Stimulated activated naive CD8-positive, alpha-beta T cell treated with anti-CD3 and anti-CD28 coated beads, Interleukin-15, amount 100 ng/mL, for 72 hours (primary cell): ENCODE results near the gene ZNF398.

Experiments
- ATAC-seq: fragments of 150-1000 bp; cut with Tn5 transposase; 2 replicates; pipeline ENCODE4 v1.10.0; 2021; ENCODE audit warnings: mild to moderate bottlenecking, moderate library complexity
- DNase-seq, 2 donors: peaks; one replicate each; pipeline ENCODE4 v3.0.0; 2021 to 2022
- H3K27ac Mint-ChIP-seq, 2 donors: one replicate each; pipeline ENCODE4 v1.8.0; 2022; ENCODE audit warnings: mild to moderate bottlenecking in 2 of 2, mixed read lengths in 2 of 2, moderate library complexity in 2 of 2
- H3K27me3 Mint-ChIP-seq: one replicate; pipeline ENCODE4 v1.8.0; 2022; ENCODE audit warnings: mixed read lengths
- H3K4me1 Mint-ChIP-seq: one replicate; pipeline ENCODE4 v1.8.0; 2022; ENCODE audit warnings: mild to moderate bottlenecking, mixed read lengths
- H3K4me3 Mint-ChIP-seq, 2 donors: one replicate each; pipeline ENCODE4 v1.8.0; 2022; ENCODE audit warnings: mild to moderate bottlenecking in 2 of 2, mixed read lengths in 2 of 2, moderate library complexity in 1 of 2
- H3K9me3 Mint-ChIP-seq, 2 donors: one replicate each; pipeline ENCODE4 v1.8.0; 2022; ENCODE audit warnings: mixed read lengths in 2 of 2

Gene ZNF398

DNA sequence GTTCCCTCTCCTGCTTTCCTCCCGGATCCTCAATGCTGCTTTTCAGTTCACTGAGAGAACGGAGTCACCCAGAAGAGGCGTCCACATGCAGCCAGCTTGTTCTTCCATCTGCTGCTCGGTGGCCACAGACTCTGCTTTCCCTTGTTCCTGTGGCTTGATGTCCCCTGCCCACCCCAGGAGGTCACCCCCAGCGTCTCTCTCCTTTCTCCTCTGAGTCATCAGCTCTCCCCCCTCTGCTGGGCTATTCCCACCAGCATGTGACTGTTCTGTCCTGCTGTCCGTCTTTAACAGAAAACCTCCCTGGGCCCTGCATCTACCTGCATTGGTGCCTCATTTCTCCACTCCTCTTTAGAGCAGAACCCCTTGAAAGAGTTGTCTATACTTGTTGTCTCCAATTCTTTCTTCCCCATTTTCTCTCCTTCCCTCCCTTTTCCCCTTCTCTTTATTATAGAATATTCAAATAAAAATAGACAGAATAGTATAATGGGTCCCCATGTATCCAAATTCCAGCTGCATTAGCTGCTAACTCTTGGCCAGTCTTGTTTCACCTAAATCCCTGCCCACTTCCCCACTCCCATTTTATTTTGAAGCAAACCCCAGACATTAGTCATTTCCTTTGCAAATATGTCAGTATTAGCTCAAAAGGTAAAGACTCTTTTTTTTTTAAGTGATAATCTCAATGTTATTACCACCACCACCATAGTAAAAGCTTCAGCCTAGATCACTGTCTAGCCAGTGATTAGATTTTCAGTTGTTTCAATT, 52.2 kb downstream of the ZNF398 start:
- no peak overlapping the region for H3K4me3 Mint-ChIP-seq
- H3K4me1 Mint-ChIP-seq, result peaks cover 59% of the 10 kb centered on the region
- DNase-seq (no peak), ATAC-seq (no peak)
- H3K27me3 Mint-ChIP-seq, result no peaks in the 10 kb centered on the region
- H3K27ac Mint-ChIP-seq, result peak overlapping the region; percentile 68 to 72
- H3K9me3 Mint-ChIP-seq, result no peaks in the 10 kb centered on the region

DNA sequence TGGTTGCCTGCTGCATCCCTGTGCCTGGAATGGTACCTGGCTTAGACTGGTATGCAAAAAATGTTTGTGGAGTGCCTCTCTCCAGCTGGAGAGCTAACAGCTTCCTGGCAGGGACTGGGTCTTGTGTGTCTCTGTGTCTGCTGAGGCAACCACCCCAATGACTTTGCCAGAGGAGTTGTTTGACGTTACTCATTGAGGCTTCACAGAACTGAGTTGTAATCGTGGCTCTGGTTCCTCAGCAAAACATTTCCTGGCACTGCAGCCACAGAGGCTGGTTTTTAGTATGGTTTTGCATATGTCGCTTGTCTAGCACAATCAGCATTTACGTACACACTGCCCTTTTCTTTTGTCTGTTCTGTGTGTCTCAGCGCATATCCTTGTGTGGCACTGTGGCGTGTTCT, 55.6 kb downstream of the ZNF398 start:
- ATAC-seq (no peak), DNase-seq (no peak)
- Mint-ChIP-seq H3K4me3 (no peak overlapping the region), H3K4me1 (peaks cover 33% of the 10 kb centered on the region), H3K9me3 (no peaks in the 10 kb centered on the region), H3K27ac (peak overlapping the region in 1 of 2 donors; percentile 45), H3K27me3 (no peaks in the 10 kb centered on the region)

DNA sequence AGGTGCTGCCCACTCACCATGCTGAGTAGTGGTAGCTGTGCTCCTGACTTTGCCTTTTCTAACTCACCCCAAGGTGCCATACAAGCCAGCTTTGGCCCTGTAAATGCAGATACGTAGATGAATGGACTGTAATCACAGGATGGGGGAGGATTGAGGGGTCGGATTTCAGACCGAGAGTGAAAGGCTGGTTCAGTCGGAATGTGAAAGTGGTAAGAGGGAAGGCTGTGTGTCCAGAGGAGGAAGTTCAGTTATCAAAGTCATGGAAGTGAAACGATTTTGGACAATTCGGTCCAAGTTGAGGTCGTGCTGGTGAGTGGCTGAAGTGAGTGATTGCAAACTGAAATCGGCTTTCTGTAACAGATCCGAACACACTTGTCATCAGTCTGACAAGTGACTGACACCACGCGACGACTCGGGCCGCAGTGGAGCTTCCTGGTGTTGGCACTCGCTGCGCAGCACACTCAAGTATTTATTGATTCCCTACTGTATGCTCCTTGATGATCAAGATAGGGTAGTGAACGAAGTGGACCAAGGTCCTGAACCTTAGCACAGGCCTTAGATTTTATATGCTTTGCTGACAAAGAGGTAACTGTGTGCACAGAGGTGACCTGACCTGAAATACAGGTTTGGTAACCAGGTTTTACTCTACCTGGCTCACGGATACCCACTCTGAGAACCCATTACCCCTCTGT, 58.6 kb downstream of the ZNF398 start:
- ATAC-seq (no peak), DNase-seq (no peak)
- Mint-ChIP-seq H3K4me1 (peaks cover 10% of the 10 kb centered on the region), H3K9me3 (no peaks in the 10 kb centered on the region), H3K4me3 (no peak overlapping the region), H3K27ac (no peak overlapping the region), H3K27me3 (no peaks in the 10 kb centered on the region)

DNA sequence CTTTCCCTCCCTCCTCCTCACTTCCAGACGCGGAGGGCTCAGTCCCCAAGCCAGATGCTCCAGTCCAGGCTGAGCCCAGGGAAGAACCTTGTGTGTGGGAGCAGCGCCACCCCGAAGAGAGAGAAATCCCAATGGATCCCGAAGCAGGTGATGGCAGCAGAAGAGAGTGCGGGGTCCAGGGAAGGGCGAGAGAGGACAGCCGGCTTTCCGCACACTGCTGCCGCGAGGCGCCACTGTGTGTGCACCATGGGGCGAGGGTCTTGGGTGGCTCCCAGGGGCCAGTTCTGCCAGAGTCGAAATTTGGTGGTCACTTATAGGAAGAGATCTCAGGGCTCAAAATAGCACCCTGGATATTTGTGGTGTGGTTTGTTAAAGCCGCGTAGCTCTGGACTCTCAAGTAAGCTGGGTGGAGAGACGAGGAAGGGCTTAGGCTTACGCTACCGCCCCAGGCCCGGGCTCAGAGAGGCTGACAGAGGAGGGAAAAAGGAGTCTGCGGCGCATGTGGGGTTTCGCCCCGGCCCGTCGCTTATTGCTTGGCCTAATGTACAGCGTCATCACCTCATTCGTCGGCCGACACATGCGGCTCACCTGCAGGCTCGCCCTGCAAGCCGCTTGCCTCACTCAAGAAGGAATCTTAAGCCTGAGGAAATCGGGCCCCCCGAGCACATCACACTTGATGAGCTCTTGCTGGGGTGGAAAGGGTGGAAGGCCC, 60.2 kb downstream of the ZNF398 start:
- Mint-ChIP-seq H3K4me1 (peaks cover 6% of the 10 kb centered on the region), H3K27me3 (no peaks in the 10 kb centered on the region), H3K9me3 (no peaks in the 10 kb centered on the region), H3K27ac (peak overlapping the region in 1 of 2 donors; percentile 68), H3K4me3 (no peak overlapping the region)
- no peak for DNase-seq
- no peak for ATAC-seq

- no peaks in the 10 kb centered on the region for H3K9me3 Mint-ChIP-seq
- H3K4me3 Mint-ChIP-seq, result no peak overlapping the region
- DNase-seq, result peak; percentile 35 to 64
- ATAC-seq, result peak; percentile 84
- H3K27ac Mint-ChIP-seq, result no peak overlapping the region
- peaks cover 6% of the 10 kb centered on the region for H3K4me1 Mint-ChIP-seq
- H3K27me3 Mint-ChIP-seq, result no peaks in the 10 kb centered on the region
Measured at GRCh38 chr7:149209518-149210269, 62.4 kb downstream of the ZNF398 start.

GRCh38 chr7:149210551-149210950, 63.3 kb downstream of the ZNF398 start:
- ATAC-seq (no peak), DNase-seq (no peak)
- no peaks in the 10 kb centered on the region for H3K9me3 Mint-ChIP-seq
- no peak overlapping the region for H3K4me3 Mint-ChIP-seq
- H3K27ac Mint-ChIP-seq, result no peak overlapping the region
- H3K27me3 Mint-ChIP-seq, result no peaks in the 10 kb centered on the region
- H3K4me1 Mint-ChIP-seq, result peaks cover 6% of the 10 kb centered on the region

GRCh38 chr7:149214020-149214720, 66.9 kb downstream of the ZNF398 start:
- peak overlapping the region in 1 of 2 donors; percentile 38 for H3K27ac Mint-ChIP-seq
- H3K9me3 Mint-ChIP-seq, result no peaks in the 10 kb centered on the region
- H3K27me3 Mint-ChIP-seq, result no peaks in the 10 kb centered on the region
- no peak overlapping the region for H3K4me3 Mint-ChIP-seq
- ATAC-seq (no peak), DNase-seq (no peak)
- H3K4me1 Mint-ChIP-seq, result peaks cover 5% of the 10 kb centered on the region

DNA sequence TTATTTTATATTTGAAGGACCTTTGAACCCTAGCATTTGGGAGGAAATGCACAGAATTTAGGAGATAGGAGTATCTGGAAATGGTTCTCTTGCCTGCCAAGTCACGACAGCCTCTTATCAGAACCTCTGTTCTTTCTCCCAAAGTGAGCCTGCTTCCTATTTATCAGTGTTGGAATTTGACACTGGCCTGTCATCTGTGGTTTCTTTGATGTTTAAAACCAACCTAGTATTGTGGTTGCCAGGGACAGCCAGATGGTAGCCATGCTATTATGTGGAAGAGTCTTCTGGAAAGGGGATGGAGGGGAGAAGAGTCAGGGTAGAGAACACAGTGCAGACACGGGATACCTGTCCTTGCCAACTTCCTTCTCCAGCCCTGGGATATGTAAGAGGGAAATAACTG, 69.1 kb downstream of the ZNF398 start:
- DNase-seq, result no peak
- ATAC-seq, result no peak
- no peaks in the 10 kb centered on the region for H3K27me3 Mint-ChIP-seq
- H3K4me3 Mint-ChIP-seq, result no peak overlapping the region
- H3K4me1 Mint-ChIP-seq, result no peaks in the 10 kb centered on the region
- H3K27ac Mint-ChIP-seq, result peak overlapping the region in 1 of 2 donors; percentile 65
- no peaks in the 10 kb centered on the region for H3K9me3 Mint-ChIP-seq

- Mint-ChIP-seq H3K9me3 (no peaks in the 10 kb centered on the region), H3K27ac (no peak overlapping the region), H3K4me1 (no peaks in the 10 kb centered on the region), H3K4me3 (no peak overlapping the region), H3K27me3 (no peaks in the 10 kb centered on the region)
- DNase-seq, result no peak
- ATAC-seq, result no peak
Measured at GRCh38 chr7:149217570-149217969, 70.3 kb downstream of the ZNF398 start.

DNA sequence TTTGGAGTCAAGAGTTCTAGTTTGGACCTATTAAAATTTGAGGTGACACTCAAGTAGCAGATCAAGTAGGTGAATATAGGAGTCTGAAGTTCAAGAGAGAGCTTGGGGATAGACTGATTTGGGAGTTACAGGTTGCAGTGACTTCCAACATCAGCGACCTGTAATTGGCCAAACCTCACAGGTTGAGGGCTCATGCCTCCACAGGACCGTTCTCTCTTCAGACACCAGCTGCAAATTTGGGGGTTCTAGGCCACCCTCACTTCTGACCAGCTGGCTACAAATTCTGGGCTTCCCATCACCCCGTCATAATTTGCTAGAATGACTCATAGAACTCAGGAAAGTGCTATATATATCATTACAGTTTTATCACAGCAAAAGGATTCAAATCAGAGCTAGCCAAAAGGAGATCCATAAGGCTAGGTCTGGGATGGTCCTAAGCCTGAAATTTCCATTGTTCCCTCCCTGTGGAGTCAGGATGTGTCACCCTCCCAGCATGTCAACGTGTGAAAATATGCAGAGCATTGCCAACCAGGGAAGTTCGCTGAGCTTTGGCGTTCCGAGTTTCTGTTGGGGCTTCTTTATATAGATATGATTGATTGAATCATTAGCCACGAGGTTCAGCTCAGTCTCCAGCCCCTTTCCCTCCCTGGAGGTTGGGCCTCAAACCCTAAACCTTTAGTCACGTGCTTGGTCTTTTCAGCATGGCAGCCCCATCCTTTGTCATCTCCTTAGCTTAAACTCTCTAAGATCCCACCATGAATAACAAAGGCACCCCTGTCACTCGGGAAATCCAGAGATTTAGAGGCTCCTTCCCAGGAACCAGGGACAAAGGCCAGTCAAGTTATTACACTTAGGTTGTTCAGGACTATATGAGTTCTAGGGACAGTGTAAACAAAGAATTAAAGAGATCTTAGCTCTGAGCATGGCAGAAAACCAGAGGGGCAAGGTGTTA, 71.5 kb downstream of the ZNF398 start:
- Mint-ChIP-seq H3K4me1 (no peaks in the 10 kb centered on the region), H3K27me3 (no peaks in the 10 kb centered on the region), H3K9me3 (no peaks in the 10 kb centered on the region), H3K27ac (peak overlapping the region; percentile 43 to 68), H3K4me3 (no peak overlapping the region)
- no peak for ATAC-seq
- DNase-seq, result no peak

- Mint-ChIP-seq H3K27me3 (no peaks in the 10 kb centered on the region), H3K4me3 (no peak overlapping the region), H3K9me3 (no peaks in the 10 kb centered on the region), H3K4me1 (no peaks in the 10 kb centered on the region), H3K27ac (no peak overlapping the region)
- DNase-seq (no peak), ATAC-seq (no peak)
Measured at GRCh38 chr7:149220534-149220933, 73.3 kb downstream of the ZNF398 start.

- H3K27me3 Mint-ChIP-seq, result no peaks in the 10 kb centered on the region
- no peaks in the 10 kb centered on the region for H3K4me1 Mint-ChIP-seq
- no peak for DNase-seq
- H3K4me3 Mint-ChIP-seq, result no peak overlapping the region
- peak overlapping the region in 1 of 2 donors; percentile 27 for H3K27ac Mint-ChIP-seq
- no peaks in the 10 kb centered on the region for H3K9me3 Mint-ChIP-seq
- ATAC-seq, result no peak
Measured at GRCh38 chr7:149223176-149223575, 75.9 kb downstream of the ZNF398 start.

GRCh38 chr7:149223761-149224160, 76.5 kb downstream of the ZNF398 start:
- ATAC-seq, result peak; percentile 51
- Mint-ChIP-seq H3K4me1 (no peaks in the 10 kb centered on the region), H3K4me3 (no peak overlapping the region), H3K27ac (no peak overlapping the region), H3K9me3 (no peaks in the 10 kb centered on the region), H3K27me3 (no peaks in the 10 kb centered on the region)
- DNase-seq, result no peak

DNA sequence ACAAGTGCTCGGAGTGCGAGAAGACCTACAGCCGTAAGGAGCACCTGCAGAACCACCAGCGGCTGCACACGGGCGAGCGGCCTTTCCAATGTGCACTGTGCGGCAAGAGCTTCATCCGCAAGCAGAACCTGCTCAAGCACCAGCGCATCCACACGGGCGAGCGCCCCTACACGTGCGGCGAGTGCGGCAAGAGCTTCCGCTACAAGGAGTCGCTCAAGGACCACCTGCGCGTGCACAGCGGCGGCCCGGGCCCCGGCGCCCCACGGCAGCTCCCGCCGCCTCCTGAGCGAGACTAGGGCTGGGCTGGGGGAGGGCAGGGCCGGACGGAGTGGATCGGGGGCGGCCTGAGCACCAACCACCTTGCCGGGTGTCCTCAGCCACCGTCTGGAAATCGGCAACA, 77.1 kb downstream of the ZNF398 start:
- no peak overlapping the region for H3K4me3 Mint-ChIP-seq
- no peaks in the 10 kb centered on the region for H3K4me1 Mint-ChIP-seq
- no peak for DNase-seq
- peak; percentile 47 for ATAC-seq
- peaks cover 2% of the 10 kb centered on the region for H3K27me3 Mint-ChIP-seq
- no peaks in the 10 kb centered on the region for H3K9me3 Mint-ChIP-seq
- H3K27ac Mint-ChIP-seq, result no peak overlapping the region
